Lung (tissue), 12 donors: ENCODE results near the gene GGA2. TPM values are rescaled to one million over a fixed set of nuclear protein-coding genes. Genes with fewer than 3 reads are reported as not detected.
A peak's percentile ranks its signal among the peaks of the same experiment; 100 is the strongest.

Experiments
- ATAC-seq: fragments of 200-7000 bp; cut with Tn5 transposase; one replicate; pipeline ENCODE4 v1.9.1; 2020; ENCODE audit warnings: moderate number of reproducible peaks; ENCODE audit not compliant: insufficient read depth, low FRiP score
- DNase-seq, 3 donors: peaks; one replicate each; pipeline ENCODE4 v3.0.0-alpha.2; 2013 to 2017
- H3K27ac ChIP-seq, 2 donors: one replicate each; pipeline ENCODE4 v1.5.1; 2013; ENCODE audit warnings: mild to moderate bottlenecking in 2 of 2, moderate library complexity in 2 of 2, control low read depth in 1 of 2, inconsistent platforms in 1 of 2, low read depth in 1 of 2, low read length in 1 of 2
- H3K27me3 ChIP-seq, 3 donors: one replicate each; pipeline ENCODE4 v1.5.1; 2013; ENCODE audit warnings: low read length in 2 of 3; ENCODE audit not compliant: control insufficient read depth in 3 of 3, insufficient read depth in 3 of 3
- H3K36me3 ChIP-seq, 4 donors: one replicate each; pipeline ENCODE4 v1.5.1; 2013; ENCODE audit warnings: low read length in 4 of 4, mild to moderate bottlenecking in 1 of 4, moderate library complexity in 1 of 4; ENCODE audit not compliant: control insufficient read depth in 4 of 4, insufficient read depth in 4 of 4
- H3K4me1 ChIP-seq, 5 donors: one replicate each; pipeline ENCODE4 v1.5.1; 2013; ENCODE audit warnings: low read length in 5 of 5, mild to moderate bottlenecking in 2 of 5, moderate library complexity in 1 of 5; ENCODE audit not compliant: control insufficient read depth in 5 of 5, insufficient read depth in 5 of 5
- H3K4me3 ChIP-seq: one replicate; pipeline ENCODE4 v1.5.1; 2013; ENCODE audit warnings: mild to moderate bottlenecking, control low read depth, moderate library complexity
- H3K9ac ChIP-seq, 2 donors: one replicate each; pipeline ENCODE4 v1.5.1; 2013; ENCODE audit warnings: low read length in 2 of 2, control low read depth in 1 of 2; ENCODE audit not compliant: insufficient read depth in 1 of 2
- H3K9me3 ChIP-seq, 4 donors: one replicate each; pipeline ENCODE4 v1.5.1; 2013; ENCODE audit warnings: low read length in 3 of 4, mild to moderate bottlenecking in 1 of 4, moderate library complexity in 1 of 4; ENCODE audit not compliant: control insufficient read depth in 4 of 4, insufficient read depth in 3 of 4
- CTCF ChIP-seq: IDR thresholded peaks from 2 replicates; pipeline ENCODE4 v1.5.1; 2012; ENCODE audit warnings: mild to moderate bottlenecking; ENCODE audit errors: control extremely low read depth, extremely low read depth
- WGBS, 2 donors: extraction: QIAGEN DNeasy Blood & Tissue Kit; methylation state at CpG; one replicate each; pipeline ENCODE4 v1.1.7; 2013; 5-methylcytosine and 5-hydroxymethylcytosine counted together
- polyA plus RNA-seq, 2 donors: library from polyadenylated mRNA; stranded (reverse); fragments of 200-250 nt; gene quantifications; one replicate each; pipeline ENCODE4 v1.2.1, GENCODE V29; 2013
- total RNA-seq, 2 donors: library from RNA; depleted of rRNA in 1 of 2; stranded (reverse); fragments of >200 nt in 1 of 2; gene quantifications; one replicate each; pipeline ENCODE4 v1.2.1, GENCODE V29; 2014 to 2021
- donor health status: control.
- donor health status: control.
- donor health status: Bipolar disorder and iron deficiency.
- donor health status: healthy.
- donor health status: DM: yes; HTN: yes; CAD: no.

The GGA2 gene
- total and polyA plus RNA-seq, 4 donors, result 29.4 to 118 (median 63.9) TPM

- Histone ChIP-seq H3K4me1 (peaks cover 0 to 3% (median 0%) of the 10 kb centered on the region in 5 donors), H3K9ac (no peak overlapping the region), H3K36me3 (peaks cover 9 to 38% (median 16%) of the 10 kb centered on the region in 4 donors), H3K9me3 (no peaks in the 10 kb centered on the region), H3K27me3 (no peaks in the 10 kb centered on the region), H3K4me3 (no peak overlapping the region), H3K27ac (no peak overlapping the region)
- peak; percentile 79 for ATAC-seq
- WGBS, 2 donors, result 18 to 25% methylated on average over 6 of the region's 6 CpGs
- TF ChIP-seq CTCF, result peak; percentile 74
- DNase-seq, result peak; percentile 44 to 63 (median 56)
Measured at GRCh38 chr16:23435500-23435899, 74.8 kb downstream of the GGA2 start.

GRCh38 chr16:23434380-23434779 lies 75.9 kb downstream of the GGA2 start:
- Histone ChIP-seq H3K27ac (no peak overlapping the region), H3K9me3 (no peaks in the 10 kb centered on the region), H3K27me3 (no peaks in the 10 kb centered on the region), H3K4me1 (peaks cover 0 to 3% (median 0%) of the 10 kb centered on the region in 5 donors), H3K9ac (no peak overlapping the region), H3K36me3 (peaks cover 9 to 36% (median 16%) of the 10 kb centered on the region in 4 donors), H3K4me3 (no peak overlapping the region)
- ATAC-seq (peak; percentile 68), DNase-seq (peak; percentile 14 to 76 (median 69))
- WGBS, 2 donors, result 27 to 37% methylated on average over 6 of the region's 6 CpGs
- TF ChIP-seq CTCF, result peak; percentile 82

GRCh38 chr16:23433261-23433920 lies 76.9 kb downstream of the GGA2 start:
- WGBS, 2 donors, result 74 to 88% methylated on average over 16 of the region's 16 CpGs
- Histone ChIP-seq H3K9ac (no peak overlapping the region), H3K9me3 (no peaks in the 10 kb centered on the region), H3K36me3 (peaks cover 9 to 33% (median 16%) of the 10 kb centered on the region in 4 donors), H3K4me3 (no peak overlapping the region), H3K27me3 (no peaks in the 10 kb centered on the region), H3K27ac (peak overlapping the region in 1 of 2 donors; percentile 54), H3K4me1 (peaks cover 0 to 3% (median 0%) of the 10 kb centered on the region in 5 donors)
- TF ChIP-seq CTCF, result no peak
- no peak for ATAC-seq
- DNase-seq, result no peak
